Activated T-helper 1 cell treated with anti-CD3 and anti-CD28 coated beads, Interleukin-2, amount 50 U/mL, for 16 hours (primary cell): ENCODE results near the gene OR6C1.
"Not testable (repeated sequence)": the region's sequence is repeated elsewhere in the genome, so short reads cannot be mapped to it uniquely, and the experiment has no call there.

ENCODE experiments used
- DNase-seq, 2 donors: peaks; one replicate each; pipeline ENCODE4 v3.0.0-alpha.2; 2020; ENCODE audit warnings: low read depth in 1 of 2, low spot score in 1 of 2

The OR6C1 gene

GRCh38 chr12:55314043-55314442 is at the start of gene OR6C1:
Gene OR6C1 (plus strand): TSS chr12:55314343. CDS start chr12:55320600, 6,257 bp downstream.
- no peak for DNase-seq

DNA sequence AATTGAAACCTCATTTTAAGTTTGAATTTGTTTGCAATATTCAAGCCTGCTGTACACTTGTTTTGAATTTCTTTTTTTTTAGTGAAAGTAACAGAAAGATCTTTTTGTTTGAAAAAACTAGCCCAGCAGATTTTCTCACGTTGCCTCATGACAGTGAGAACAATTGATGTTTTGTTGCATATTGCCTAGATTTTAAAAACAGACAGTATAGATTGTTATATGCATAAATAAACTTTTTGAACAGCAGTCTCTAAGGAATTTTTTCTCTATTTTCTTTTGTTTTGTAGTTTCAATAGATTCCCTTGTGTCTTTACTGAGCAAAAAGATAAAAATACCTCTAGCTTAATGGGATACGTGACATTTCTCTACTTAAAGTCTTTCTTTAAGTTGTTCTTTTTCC is 33.2 kb upstream of the OR6C1 start:
- DNase-seq, result no peak

DNA sequence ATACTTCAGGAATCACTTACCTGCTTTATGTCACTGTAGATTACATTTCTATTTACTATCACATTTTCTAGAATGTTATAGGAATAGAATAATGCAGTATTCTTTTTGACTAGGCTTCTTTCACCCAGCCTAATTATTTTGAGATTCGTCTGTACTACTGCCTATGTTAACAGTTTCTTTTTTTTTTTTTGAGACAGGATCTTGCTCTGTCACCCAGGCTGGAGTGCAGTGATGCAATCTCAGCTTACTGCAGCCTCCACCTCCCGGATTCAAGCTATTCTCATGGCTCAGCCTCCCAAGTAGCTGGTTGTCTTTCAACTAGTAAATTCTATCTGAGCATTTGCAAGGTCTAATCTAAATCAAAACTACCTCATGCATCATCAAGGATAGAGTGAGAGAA is 24.1 kb upstream of the OR6C1 start:
- DNase-seq, result no peak

GRCh38 chr12:55296469-55296868 is 17.7 kb upstream of the OR6C1 start, which contains the start of gene OR6C6:
Gene OR6C6 (minus strand): TSS chr12:55296569. CDS start chr12:55295232, 1,337 bp downstream.
- no peak for DNase-seq

GRCh38 chr12:55320201-55320600 is 6.1 kb downstream of the OR6C1 start:
- no peak for DNase-seq

DNA sequence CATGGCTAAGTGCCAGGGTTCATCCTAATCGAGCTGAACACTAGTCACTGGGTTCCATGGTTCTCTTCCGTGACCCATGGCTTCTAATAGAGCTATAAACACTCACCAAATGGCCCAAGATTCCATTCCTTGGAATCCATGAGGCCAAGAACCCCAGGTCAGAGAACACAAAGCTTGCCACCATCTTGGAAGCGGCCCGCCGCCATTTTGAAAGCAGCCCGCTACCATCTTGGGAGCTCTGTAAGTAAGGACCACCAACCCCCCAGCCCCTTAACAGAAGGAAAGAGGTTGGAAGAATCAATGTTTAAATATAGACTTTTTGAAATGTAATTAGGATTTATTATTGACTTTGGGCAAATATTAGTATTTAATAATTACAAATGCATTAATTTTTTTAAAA is 11.7 kb downstream of the OR6C1 start:
- not testable (repeated sequence) for DNase-seq

GRCh38 chr12:55330446-55330845 is 16.3 kb downstream of the OR6C1 start, which contains the start of gene OR6C3:
Gene OR6C3 (plus strand): TSS chr12:55330746. CDS start chr12:55331701, 955 bp downstream.
- DNase-seq, result no peak

GRCh38 chr12:55336002-55336401 is 21.9 kb downstream of the OR6C1 start:
- DNase-seq, result no peak

- DNase-seq, result not testable (repeated sequence)
Observed at GRCh38 chr12:55355338-55355737, 41.2 kb downstream of the OR6C1 start.

DNA sequence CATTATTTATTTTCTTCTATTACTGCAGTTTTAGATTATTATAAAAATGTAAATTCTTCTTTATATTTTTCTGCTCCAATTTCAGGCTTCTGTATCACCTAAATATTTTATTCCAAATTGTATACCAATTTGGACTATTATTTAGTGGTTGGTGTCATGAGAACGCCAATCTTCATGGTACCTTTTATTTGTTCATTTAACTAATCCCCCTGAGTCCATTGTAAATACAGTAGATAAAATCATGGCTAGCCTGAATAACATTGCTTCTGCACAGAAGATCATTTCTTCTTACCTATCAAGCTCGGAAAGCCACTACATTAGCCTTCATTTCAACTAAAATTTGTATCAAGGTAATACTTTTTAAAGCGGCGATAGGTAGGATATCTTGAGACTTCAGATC is 48.5 kb downstream of the OR6C1 start, which contains the start of gene OR6C75:
TSS of gene OR6C75 (plus strand) at position 301 of the 400 bp plus-strand sequence. CDS start 2,136 bp downstream, outside the sequence.
- no peak for DNase-seq

GRCh38 chr12:55365086-55365485 is 50.9 kb downstream of the OR6C1 start:
- no peak for DNase-seq
